ENCODE measurements around the gene UTS2B.

The UTS2B gene

DNA sequence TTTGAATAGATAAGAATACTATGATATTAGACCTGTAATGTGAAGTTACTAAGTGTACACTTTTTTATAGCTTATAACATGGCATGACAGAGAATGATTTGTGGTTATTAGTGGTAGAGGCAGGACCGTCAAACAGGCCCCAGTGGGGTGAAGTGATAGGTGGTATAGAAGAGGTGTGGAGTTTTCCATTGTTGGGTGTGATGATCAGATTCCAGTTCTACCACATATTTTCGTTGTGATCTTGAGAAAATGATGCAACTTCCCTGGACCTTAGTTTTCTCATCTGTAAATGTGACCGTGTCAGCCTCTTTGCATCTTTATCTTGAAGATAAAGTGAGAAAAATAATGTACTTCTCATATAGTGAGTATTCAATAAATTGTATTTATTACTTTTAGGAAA, 30.3 kb upstream of the UTS2B start:
- Mint-ChIP-seq H3K4me1 (ENCODE audit: low read depth) (peaks cover 12% of the 10 kb centered on the region), H3K36me3 (ENCODE audit: low read depth) (peaks cover 4% of the 10 kb centered on the region), H3K9me3 (no peaks in the 10 kb centered on the region), H3K4me3 (no peak overlapping the region), H3K27me3 (no peaks in the 10 kb centered on the region), H3K27ac (no peak overlapping the region)

DNA sequence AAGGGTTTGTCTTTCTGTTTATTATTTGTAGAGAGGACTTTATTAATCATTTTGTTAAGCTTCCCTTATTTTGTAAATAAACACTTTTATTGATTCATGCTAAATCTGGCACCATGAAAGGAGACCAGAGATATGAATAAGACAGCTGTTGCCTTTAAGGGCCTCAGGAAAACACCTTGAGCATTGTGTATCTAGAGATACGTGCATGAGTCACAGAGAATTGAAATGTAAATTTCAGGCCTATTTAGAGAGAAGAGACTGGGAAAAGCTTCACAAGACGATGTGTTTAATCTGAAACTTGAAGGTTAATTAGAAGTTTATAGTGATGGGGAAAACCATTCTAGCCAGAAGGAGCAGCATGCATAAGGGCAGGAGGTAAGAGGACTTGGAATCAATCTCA, 28.6 kb upstream of the UTS2B start:
- no peak overlapping the region for H3K4me3 Mint-ChIP-seq
- peak overlapping the region; percentile 24 for H3K27ac Mint-ChIP-seq
- no peaks in the 10 kb centered on the region for H3K27me3 Mint-ChIP-seq
- H3K4me1 Mint-ChIP-seq (ENCODE audit: low read depth): peaks cover 16% of the 10 kb centered on the region
- H3K36me3 Mint-ChIP-seq (ENCODE audit: low read depth): no peaks in the 10 kb centered on the region
- no peaks in the 10 kb centered on the region for H3K9me3 Mint-ChIP-seq

DNA sequence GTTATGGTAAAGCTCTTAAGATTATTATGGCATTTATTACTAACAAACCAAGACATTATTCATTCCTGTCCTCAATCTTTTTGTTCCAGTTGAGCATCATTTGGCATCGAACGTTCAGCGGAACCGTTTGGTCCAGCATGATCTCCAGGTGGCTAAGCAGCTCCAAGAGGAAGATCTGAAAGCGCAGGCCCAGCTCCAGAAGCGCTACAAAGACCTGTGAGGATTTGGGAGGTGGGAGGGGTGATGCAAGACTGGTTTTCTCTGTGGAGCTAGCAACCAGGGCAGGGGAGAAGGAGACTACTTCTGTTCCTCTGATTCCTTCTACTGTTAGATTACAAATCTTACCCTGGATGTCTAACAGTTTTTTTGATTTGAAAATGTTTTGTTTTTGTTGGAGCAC, 27.6 kb upstream of the UTS2B start:
- no peak overlapping the region for H3K27ac Mint-ChIP-seq
- no peaks in the 10 kb centered on the region for H3K36me3 Mint-ChIP-seq (ENCODE audit: low read depth)
- H3K9me3 Mint-ChIP-seq: no peaks in the 10 kb centered on the region
- H3K4me3 Mint-ChIP-seq: no peak overlapping the region
- peaks cover 19% of the 10 kb centered on the region for H3K4me1 Mint-ChIP-seq (ENCODE audit: low read depth)
- no peaks in the 10 kb centered on the region for H3K27me3 Mint-ChIP-seq

DNA sequence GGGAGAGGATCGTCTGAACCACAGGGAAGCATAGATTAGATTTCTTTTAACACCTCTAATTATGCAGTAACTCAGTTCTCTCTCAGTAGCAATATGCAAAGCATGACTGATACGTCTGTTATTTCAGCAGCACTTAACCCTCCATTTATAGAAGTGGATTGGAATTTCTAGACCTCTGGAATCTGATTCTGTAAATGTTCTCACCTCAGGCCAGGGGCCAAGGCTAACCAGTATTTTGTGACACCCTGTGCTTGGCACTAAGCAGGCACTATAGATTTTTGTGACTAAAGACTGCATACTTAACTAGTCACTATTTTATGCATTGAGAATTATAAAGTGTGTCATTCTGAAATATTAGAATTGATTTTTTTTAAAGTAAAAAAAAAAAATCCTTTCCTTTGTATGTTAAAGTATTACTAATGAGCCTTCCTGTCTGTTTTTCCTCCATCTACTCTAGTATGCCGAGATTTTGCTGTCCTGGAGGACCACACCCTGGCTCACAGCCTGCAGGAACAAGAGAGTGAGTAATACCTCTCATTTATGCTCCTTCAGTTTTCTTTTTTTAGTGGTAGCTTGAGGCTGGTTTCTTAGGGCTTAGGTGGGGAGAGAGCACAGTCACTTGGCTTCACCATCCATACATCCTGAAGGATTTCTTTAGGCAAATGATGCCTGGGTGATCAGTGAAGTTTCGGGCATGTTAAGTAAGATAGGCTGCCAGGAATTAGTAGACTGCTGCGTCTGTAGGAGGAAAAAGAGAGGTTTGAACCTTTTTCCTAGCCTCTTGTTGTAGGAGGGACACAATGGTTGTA, 26.5 kb upstream of the UTS2B start:
- Mint-ChIP-seq H3K27ac (no peak overlapping the region), H3K27me3 (no peaks in the 10 kb centered on the region), H3K4me1 (ENCODE audit: low read depth) (peaks cover 19% of the 10 kb centered on the region), H3K4me3 (no peak overlapping the region), H3K36me3 (ENCODE audit: low read depth) (no peaks in the 10 kb centered on the region), H3K9me3 (no peaks in the 10 kb centered on the region)

DNA sequence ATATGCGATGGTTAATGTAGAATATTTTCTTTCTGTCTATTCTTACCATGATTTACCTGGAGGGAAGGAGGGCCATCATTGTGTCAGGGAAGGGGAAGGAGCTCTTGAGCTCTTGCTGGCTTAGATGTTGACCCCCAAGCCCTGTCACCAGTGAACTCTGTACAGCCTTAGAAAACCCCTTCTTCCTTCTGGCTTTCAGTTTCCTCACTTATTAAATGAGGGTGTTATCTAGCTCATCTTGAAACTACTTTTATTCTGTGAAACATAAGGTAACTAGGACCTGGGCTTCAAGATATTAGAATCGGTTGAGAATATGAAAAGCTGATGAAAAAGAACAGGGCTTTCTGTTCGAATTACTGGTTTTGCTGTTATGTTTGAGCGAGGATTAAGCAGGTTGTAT, 25.1 kb upstream of the UTS2B start:
- no peak overlapping the region for H3K4me3 Mint-ChIP-seq
- no peaks in the 10 kb centered on the region for H3K27me3 Mint-ChIP-seq
- no peaks in the 10 kb centered on the region for H3K9me3 Mint-ChIP-seq
- no peaks in the 10 kb centered on the region for H3K36me3 Mint-ChIP-seq (ENCODE audit: low read depth)
- H3K27ac Mint-ChIP-seq: peak overlapping the region; percentile 6
- H3K4me1 Mint-ChIP-seq (ENCODE audit: low read depth): peaks cover 24% of the 10 kb centered on the region

DNA sequence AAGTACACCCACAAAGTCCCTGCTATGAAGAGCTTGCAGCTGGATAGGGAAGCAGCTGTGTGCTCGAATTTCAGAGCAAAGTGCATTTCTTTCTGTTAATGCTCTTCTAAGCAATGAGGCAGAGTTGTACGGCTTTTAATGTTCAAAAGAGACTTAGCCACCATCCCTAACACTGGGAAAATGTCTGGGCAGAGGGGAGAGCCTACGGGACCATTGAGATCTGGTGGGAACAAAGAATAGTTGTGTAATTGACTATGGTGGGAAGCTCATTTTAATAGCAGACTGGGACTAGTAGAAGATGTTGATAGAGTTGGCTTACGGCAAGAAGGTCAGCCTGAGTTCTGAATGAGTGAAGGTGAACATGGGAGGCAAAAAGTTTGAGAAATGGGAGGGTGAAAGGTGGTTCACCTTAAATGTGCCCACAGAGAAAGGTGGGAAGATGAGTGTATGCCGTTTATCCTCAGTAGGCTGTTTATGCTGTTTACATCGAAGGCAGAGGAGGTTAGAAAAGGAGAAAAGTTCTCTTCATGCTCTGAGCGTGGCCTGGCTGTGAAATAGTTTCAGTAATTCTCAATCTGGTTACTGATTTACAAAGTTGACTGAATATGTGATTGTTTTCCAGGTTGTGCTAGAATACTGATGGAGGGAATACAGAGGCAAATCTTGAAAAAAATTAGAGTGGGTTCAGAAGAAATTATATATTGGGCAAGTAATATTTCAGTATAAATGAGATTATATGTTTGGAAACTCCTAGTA, 22.9 kb upstream of the UTS2B start:
- H3K4me3 Mint-ChIP-seq: no peak overlapping the region
- H3K9me3 Mint-ChIP-seq: no peaks in the 10 kb centered on the region
- no peak overlapping the region for H3K27ac Mint-ChIP-seq
- H3K36me3 Mint-ChIP-seq (ENCODE audit: low read depth): no peaks in the 10 kb centered on the region
- peaks cover 17% of the 10 kb centered on the region for H3K4me1 Mint-ChIP-seq (ENCODE audit: low read depth)
- H3K27me3 Mint-ChIP-seq: no peaks in the 10 kb centered on the region

DNA sequence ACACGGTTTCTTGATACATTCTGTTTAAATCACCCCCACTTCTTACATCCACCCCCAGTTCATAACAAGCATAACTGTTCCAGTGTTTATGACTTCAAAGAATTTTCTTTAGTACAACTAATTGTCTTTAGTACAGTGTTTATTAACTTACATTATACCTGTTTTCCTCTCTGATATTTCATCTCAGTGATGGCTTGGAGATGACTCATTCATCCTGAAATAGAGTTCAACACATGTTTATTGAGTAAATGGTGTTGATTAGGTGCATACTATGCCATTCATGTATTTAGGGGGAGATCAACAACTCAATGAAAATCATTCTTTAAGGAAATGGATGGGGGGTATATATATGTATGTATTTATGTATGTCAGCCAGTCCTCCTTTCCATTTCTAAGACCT, 21.7 kb upstream of the UTS2B start:
- H3K36me3 Mint-ChIP-seq (ENCODE audit: low read depth): no peaks in the 10 kb centered on the region
- H3K4me1 Mint-ChIP-seq (ENCODE audit: low read depth): peaks cover 25% of the 10 kb centered on the region
- H3K27me3 Mint-ChIP-seq: no peaks in the 10 kb centered on the region
- no peaks in the 10 kb centered on the region for H3K9me3 Mint-ChIP-seq
- no peak overlapping the region for H3K27ac Mint-ChIP-seq
- H3K4me3 Mint-ChIP-seq: no peak overlapping the region

DNA sequence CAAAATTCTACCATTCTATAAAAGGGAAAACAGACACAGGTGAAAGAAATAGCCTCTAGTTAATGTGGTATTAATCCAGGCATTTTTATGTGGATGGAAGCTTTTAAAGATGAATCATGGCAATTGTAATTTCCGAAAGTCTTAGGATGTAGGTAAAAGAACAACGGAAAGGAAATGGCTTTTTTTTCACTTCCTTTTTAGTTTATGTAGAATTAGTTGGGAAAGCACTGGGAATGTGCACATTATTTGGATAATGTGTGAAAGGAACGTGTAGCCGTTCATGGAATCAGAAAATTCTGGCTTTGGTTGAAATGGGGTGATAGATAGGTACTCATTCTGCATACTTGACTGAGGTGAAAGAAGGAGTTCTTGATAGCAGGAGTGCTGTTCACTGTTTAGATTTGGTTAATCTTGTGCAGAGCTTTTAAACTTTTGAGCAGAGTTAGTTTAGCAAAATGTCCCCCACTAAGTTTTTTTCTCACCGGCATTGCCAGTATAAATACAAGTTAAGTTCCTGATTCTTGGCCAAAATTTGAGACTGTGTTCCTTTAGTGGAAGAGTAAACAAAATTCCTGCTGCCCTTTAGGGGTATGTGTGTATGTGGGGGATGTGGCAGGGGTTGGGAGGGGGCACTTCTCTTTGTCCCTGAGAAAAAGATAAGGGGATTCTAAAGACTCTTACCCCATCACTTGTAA, 20.2 kb upstream of the UTS2B start:
- peaks cover 19% of the 10 kb centered on the region for H3K4me1 Mint-ChIP-seq (ENCODE audit: low read depth)
- no peak overlapping the region for H3K4me3 Mint-ChIP-seq
- H3K27me3 Mint-ChIP-seq: no peaks in the 10 kb centered on the region
- no peaks in the 10 kb centered on the region for H3K9me3 Mint-ChIP-seq
- H3K27ac Mint-ChIP-seq: no peak overlapping the region
- no peaks in the 10 kb centered on the region for H3K36me3 Mint-ChIP-seq (ENCODE audit: low read depth)

DNA sequence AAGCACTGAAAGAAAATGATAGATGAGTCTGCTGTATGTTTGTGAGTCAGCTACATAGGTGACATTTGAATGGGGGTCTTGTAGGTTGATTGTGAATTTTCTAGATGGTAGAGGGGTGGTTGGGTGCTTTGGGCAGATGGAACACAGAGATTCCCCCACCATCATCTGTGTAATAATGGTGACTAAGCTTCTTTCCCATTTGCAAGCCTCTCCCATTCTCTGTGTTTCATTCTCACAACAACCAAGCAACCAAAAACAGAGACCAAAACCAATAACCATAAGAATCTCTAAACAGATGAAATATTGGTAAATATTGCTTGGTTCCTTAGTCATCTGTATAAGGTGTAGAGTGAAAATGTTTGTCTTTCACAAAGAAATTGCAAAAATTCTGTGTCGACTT, 17.8 kb upstream of the UTS2B start:
- Mint-ChIP-seq H3K4me1 (ENCODE audit: low read depth) (peaks cover 18% of the 10 kb centered on the region), H3K36me3 (ENCODE audit: low read depth) (no peaks in the 10 kb centered on the region), H3K27me3 (no peaks in the 10 kb centered on the region), H3K4me3 (no peak overlapping the region), H3K27ac (no peak overlapping the region), H3K9me3 (no peaks in the 10 kb centered on the region)

DNA sequence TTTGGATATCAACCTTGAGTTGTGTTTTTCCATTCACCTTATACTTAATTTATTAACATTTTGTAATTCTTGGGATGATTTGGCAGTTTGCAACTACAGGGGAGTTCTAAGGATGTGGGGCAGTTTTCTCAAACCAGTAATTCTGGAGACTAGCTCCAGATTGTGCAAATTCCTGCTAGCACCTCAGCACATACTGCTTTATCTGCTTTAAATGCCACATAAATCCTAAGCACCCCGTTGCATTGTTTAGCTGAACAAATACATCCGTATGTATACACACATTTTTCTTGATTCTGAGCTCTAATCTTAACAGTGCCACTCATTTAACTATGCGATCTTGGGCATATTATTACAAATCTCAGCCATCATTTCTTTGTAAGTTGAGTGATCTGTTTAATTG, 16.9 kb upstream of the UTS2B start:
- Mint-ChIP-seq H3K4me1 (ENCODE audit: low read depth) (peaks cover 21% of the 10 kb centered on the region), H3K27me3 (no peaks in the 10 kb centered on the region), H3K9me3 (no peaks in the 10 kb centered on the region), H3K27ac (no peak overlapping the region), H3K4me3 (no peak overlapping the region), H3K36me3 (ENCODE audit: low read depth) (no peaks in the 10 kb centered on the region)

DNA sequence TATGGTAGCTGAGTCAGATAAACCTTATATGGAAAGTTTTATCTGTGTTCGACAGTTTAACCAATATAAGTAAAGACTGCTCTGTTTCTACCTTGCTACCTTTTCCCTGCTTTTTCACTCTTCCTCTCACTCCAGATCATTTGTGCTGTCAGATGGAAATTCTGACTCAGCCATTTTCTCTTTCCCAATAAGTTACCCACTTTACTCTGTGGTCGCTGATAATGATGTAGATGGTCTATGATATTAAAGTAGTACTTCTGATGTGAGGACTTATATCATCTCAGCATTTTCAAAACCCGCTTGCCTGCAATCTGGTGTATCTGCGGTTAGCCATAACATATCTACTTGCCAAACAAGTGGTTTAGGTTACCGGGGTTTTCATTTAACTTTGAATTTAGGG, 15.0 kb upstream of the UTS2B start:
- peaks cover 20% of the 10 kb centered on the region for H3K4me1 Mint-ChIP-seq (ENCODE audit: low read depth)
- H3K27me3 Mint-ChIP-seq: no peaks in the 10 kb centered on the region
- no peak overlapping the region for H3K4me3 Mint-ChIP-seq
- H3K36me3 Mint-ChIP-seq (ENCODE audit: low read depth): no peaks in the 10 kb centered on the region
- H3K27ac Mint-ChIP-seq: no peak overlapping the region
- no peaks in the 10 kb centered on the region for H3K9me3 Mint-ChIP-seq

DNA sequence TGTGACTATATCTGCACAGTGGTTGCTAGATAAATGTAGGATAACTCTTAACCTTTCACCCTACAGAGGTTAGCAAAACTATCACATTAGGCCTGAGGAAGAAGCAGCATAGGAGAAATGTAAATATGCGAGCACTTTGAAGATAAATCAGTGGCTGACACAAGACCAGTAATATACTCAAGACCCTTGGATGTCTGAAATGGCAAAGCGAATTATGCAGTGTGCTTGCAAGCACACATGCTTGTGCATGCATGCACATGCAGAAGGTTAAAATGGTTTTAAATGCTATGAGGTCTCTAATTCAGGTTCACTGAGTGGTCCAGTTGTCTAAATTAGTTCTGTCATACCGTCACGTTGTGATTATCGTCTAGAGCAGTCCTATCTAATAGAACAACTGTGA, 13.6 kb upstream of the UTS2B start:
- Mint-ChIP-seq H3K9me3 (no peaks in the 10 kb centered on the region), H3K36me3 (ENCODE audit: low read depth) (no peaks in the 10 kb centered on the region), H3K27ac (no peak overlapping the region), H3K27me3 (no peaks in the 10 kb centered on the region), H3K4me3 (no peak overlapping the region), H3K4me1 (ENCODE audit: low read depth) (peaks cover 29% of the 10 kb centered on the region)

DNA sequence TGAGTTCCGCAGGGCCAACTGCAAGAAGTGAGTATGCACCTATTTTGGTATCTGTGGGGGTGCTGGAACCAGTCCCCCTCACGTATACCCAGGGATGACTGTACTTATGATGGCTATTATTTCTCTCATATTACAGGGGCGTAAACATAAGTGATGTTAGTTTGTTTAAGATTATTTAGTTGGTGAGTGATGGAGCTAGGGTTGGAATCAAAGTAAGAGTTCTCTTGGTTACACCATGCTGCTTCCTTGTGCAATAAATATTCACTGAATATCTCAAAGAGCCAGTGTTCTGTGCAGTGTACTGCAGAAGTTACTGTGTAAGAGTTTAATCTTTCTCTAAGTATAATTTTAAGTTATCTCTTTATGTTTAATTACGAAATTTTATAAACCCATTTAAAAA, 12.8 kb upstream of the UTS2B start:
- Mint-ChIP-seq H3K4me1 (ENCODE audit: low read depth) (peaks cover 34% of the 10 kb centered on the region), H3K36me3 (ENCODE audit: low read depth) (no peaks in the 10 kb centered on the region), H3K27me3 (no peaks in the 10 kb centered on the region), H3K9me3 (no peaks in the 10 kb centered on the region), H3K27ac (no peak overlapping the region), H3K4me3 (no peak overlapping the region)

DNA sequence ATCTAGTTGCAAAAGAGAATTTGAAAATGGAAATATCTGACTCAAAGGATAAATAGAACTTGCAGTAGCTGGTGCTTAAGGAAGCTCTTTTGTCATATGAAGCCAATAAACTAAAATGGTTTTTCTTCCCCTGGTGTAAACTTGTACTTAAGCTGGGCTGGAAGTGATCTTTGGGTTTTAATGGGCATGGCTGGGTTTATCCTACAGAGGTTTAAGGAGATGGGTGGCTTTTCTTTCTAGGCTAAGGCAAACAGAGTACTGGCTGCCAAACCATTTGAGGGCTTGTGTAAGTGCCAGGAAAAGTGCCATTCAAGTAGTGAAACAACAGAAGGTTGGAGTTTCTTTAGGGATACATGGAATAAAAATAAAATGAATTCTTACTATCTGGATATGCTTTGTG, 12.1 kb upstream of the UTS2B start:
- Mint-ChIP-seq H3K27me3 (no peaks in the 10 kb centered on the region), H3K4me3 (no peak overlapping the region), H3K4me1 (ENCODE audit: low read depth) (peaks cover 35% of the 10 kb centered on the region), H3K9me3 (no peaks in the 10 kb centered on the region), H3K27ac (no peak overlapping the region), H3K36me3 (ENCODE audit: low read depth) (no peaks in the 10 kb centered on the region)

DNA sequence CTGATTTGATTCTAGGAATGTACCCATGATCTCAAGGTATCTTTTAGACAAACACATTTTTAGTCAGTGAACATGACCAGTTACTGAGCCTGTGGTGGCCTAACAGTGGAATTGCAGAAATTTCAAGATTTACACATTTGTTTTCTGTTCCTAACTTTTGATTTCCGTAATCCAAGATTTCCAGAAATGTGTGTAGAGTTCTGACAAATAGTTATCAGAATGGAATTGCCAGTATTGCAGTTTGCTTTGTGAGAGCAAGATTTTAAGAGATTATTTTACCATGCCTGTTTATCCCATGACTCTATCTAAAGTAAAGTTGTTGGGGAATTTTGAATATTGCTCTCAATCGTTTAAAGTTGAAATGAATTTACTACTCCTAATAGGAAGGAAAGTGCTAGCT, 11.7 kb upstream of the UTS2B start:
- Mint-ChIP-seq H3K36me3 (ENCODE audit: low read depth) (no peaks in the 10 kb centered on the region), H3K4me3 (no peak overlapping the region), H3K27ac (no peak overlapping the region), H3K9me3 (no peaks in the 10 kb centered on the region), H3K27me3 (no peaks in the 10 kb centered on the region), H3K4me1 (ENCODE audit: low read depth) (peaks cover 37% of the 10 kb centered on the region)

All from stimulated activated naive CD8-positive, alpha-beta T cell treated with anti-CD3 and anti-CD28 coated beads, Interleukin-15, Interleukin-2, amounts not matched to agents 100 ng/mL and 50 ng/mL, for 24 hours (primary cell).